IMR-90 (cell line): ENCODE data around the gene GJA5. TPM values are rescaled to one million over a fixed set of nuclear protein-coding genes. Genes with fewer than 3 reads are reported as not detected.

Experiments
- ATAC-seq: fragments of 200-7000 bp; cut with Tn5 transposase; 2 replicates; pipeline ENCODE4 v1.9.1; 2020; ENCODE audit warnings: low read depth, mild to moderate bottlenecking, moderate library complexity
- Bru-seq: library from RNA; stranded (reverse); fragments of 400-500 nt; gene quantifications from one replicate; lab custom pipeline; 2021; lab: Mats Ljungman, UMichigan
- BruChase-seq, 2 experiments: library from RNA; stranded (reverse); fragments of 400-500 nt; gene quantifications; one replicate each; lab custom pipeline; 2021; lab: Mats Ljungman, UMichigan
- BruUV-seq: library from RNA; stranded (reverse); fragments of 400-500 nt; replicated peaks from 2 replicates; lab custom pipeline; 2021; lab: Mats Ljungman, UMichigan
- CTCF ChIA-PET: fragments of 300-600 bp; formaldehyde crosslinking; extraction: SDS; loops from one replicate; lab custom pipeline; 2021; ENCODE audit warnings: antibody characterized with exemption; lab: Yijun Ruan, JAX
- POLR2A ChIA-PET: fragments of 300-600 bp; sonication (Branson Sonifier 250); formaldehyde crosslinking; loops from one replicate; lab custom pipeline; 2022; ENCODE audit warnings: antibody characterized with exemption; ENCODE audit not compliant: unreplicated experiment; lab: Charles Lee
- DNase-seq: peaks from one replicate; pipeline ENCODE4 v3.0.0; 2013
- H2AFZ ChIP-seq: replicated peaks from 2 replicates; pipeline ENCODE3; 2013; ENCODE audit warnings: low read length, mild to moderate bottlenecking; ENCODE audit not compliant: poor library complexity
- H2AK5ac ChIP-seq: 2 replicates; pipeline ENCODE4 v1.6.1; 2013; ENCODE audit warnings: low read depth, low read length, inconsistent platforms
- H2AK9ac ChIP-seq: replicated peaks from 2 replicates; pipeline ENCODE3; 2013; ENCODE audit warnings: mild to moderate bottlenecking, low read depth, low read length, moderate library complexity; ENCODE audit not compliant: poor library complexity
- H2BK120ac ChIP-seq: 2 replicates; pipeline ENCODE4 v1.6.1; 2013; ENCODE audit warnings: low read depth, low read length, inconsistent platforms
- H2BK15ac ChIP-seq: 3 replicates; pipeline ENCODE4 v1.6.1; 2013; ENCODE audit warnings: low read depth, low read length, inconsistent platforms
- H2BK20ac ChIP-seq: 2 replicates; pipeline ENCODE4 v1.6.1; 2013; ENCODE audit warnings: low read depth, mild to moderate bottlenecking, inconsistent platforms, low read length, moderate library complexity
- H2BK5ac ChIP-seq: 2 replicates; pipeline ENCODE4 v1.6.1; 2013; ENCODE audit warnings: mild to moderate bottlenecking, low read depth, low read length, inconsistent platforms; ENCODE audit not compliant: poor library complexity, severe bottlenecking
- H3K14ac ChIP-seq: replicated peaks from 2 replicates; pipeline ENCODE4 v1.6.1; 2013; ENCODE audit warnings: low read depth, low read length, inconsistent platforms
- H3K18ac ChIP-seq: 2 replicates; pipeline ENCODE4 v1.6.1; 2013; ENCODE audit warnings: low read depth, low read length, control low read depth
- H3K23ac ChIP-seq: 2 replicates; pipeline ENCODE4 v1.6.1; 2013; ENCODE audit warnings: low read depth, low read length, inconsistent platforms
- H3K27ac ChIP-seq: 2 replicates; pipeline ENCODE4 v1.5.1; 2013; ENCODE audit warnings: mild to moderate bottlenecking, control low read depth, low read length; ENCODE audit not compliant: insufficient read depth
- H3K27me3 ChIP-seq: 2 replicates; pipeline ENCODE4 v1.6.1; 2013; ENCODE audit warnings: low read length; ENCODE audit not compliant: control insufficient read depth, insufficient read depth
- H3K36me3 ChIP-seq: 2 replicates; pipeline ENCODE4 v1.6.1; 2013; ENCODE audit warnings: low read length, mixed read lengths; ENCODE audit not compliant: control insufficient read depth, insufficient read depth
- H3K4ac ChIP-seq: 2 replicates; pipeline ENCODE4 v1.6.1; 2013; ENCODE audit warnings: low read depth, low read length, inconsistent platforms
- H3K4me1 ChIP-seq: 2 replicates; pipeline ENCODE4 v1.6.1; 2013; ENCODE audit warnings: low read length, mixed read lengths; ENCODE audit not compliant: control insufficient read depth, insufficient read depth
- H3K4me2 ChIP-seq: 2 replicates; pipeline ENCODE4 v1.6.1; 2013; ENCODE audit warnings: low read depth, mild to moderate bottlenecking, control low read depth, low read length, moderate library complexity
- H3K4me3 ChIP-seq: 2 replicates; pipeline ENCODE4 v1.5.1; 2013; ENCODE audit warnings: low read depth, mild to moderate bottlenecking, control low read depth, low read length, moderate library complexity; ENCODE audit not compliant: insufficient read depth
- H3K56ac ChIP-seq: 2 replicates; pipeline ENCODE4 v1.6.1; 2013; ENCODE audit warnings: low read length, inconsistent platforms; ENCODE audit not compliant: insufficient read depth; ENCODE audit errors: extremely low read depth
- H3K79me1 ChIP-seq, 2 experiments: 2 replicates each; pipeline ENCODE4 v1.6.1; 2013; ENCODE audit warnings: low read length in 2 of 2, inconsistent platforms in 1 of 2, low read depth in 1 of 2
- H3K9ac ChIP-seq: 2 replicates; pipeline ENCODE4 v1.6.1; 2013; ENCODE audit warnings: low read depth, low read length, control low read depth
- H3K9me1 ChIP-seq: 2 replicates; pipeline ENCODE4 v1.6.1; 2013; ENCODE audit warnings: low read length, inconsistent platforms; ENCODE audit not compliant: insufficient read depth
- H3K9me3 ChIP-seq: 2 replicates; pipeline ENCODE4 v1.6.1; 2013; ENCODE audit warnings: low read length; ENCODE audit not compliant: control insufficient read depth, insufficient read depth
- H4K20me1 ChIP-seq: 2 replicates; pipeline ENCODE4 v1.6.1; 2013; ENCODE audit warnings: low read length, inconsistent platforms; ENCODE audit not compliant: insufficient read depth
- H4K5ac ChIP-seq: 2 replicates; pipeline ENCODE4 v1.6.1; 2013; ENCODE audit warnings: mild to moderate bottlenecking, low read depth, low read length, control low read depth
- H4K8ac ChIP-seq, 2 experiments: 2 replicates each; pipeline ENCODE4 v1.6.1; 2013; ENCODE audit warnings: low read depth in 2 of 2, low read length in 2 of 2, control low read depth in 1 of 2, inconsistent platforms in 1 of 2
- H4K91ac ChIP-seq: 2 replicates; pipeline ENCODE4 v1.6.1; 2013; ENCODE audit warnings: low read depth, low read length, inconsistent platforms; ENCODE audit not compliant: insufficient read depth
- BHLHE40 ChIP-seq: fragments of 150-350 bp; IDR thresholded peaks from 2 replicates; pipeline ENCODE4 v1.6.1; 2016; ENCODE audit warnings: mild to moderate bottlenecking, low read depth, low read length
- CEBPB ChIP-seq: IDR thresholded peaks from 2 replicates; pipeline ENCODE4 v1.6.1; 2012; ENCODE audit warnings: low read depth, low read length, improper control_type of control experiment
- CHD1 ChIP-seq: IDR thresholded peaks from 2 replicates; pipeline ENCODE4 v1.6.1; 2012; ENCODE audit warnings: low read depth, low read length, improper control_type of control experiment
- CTCF ChIP-seq: conservative IDR thresholded peaks from 2 replicates; pipeline ENCODE4 v1.5.1; 2012; ENCODE audit warnings: mild to moderate bottlenecking, low read depth, low read length, improper control_type of control experiment
- ELK1 ChIP-seq: fragments of 150-350 bp; IDR thresholded peaks from 2 replicates; pipeline ENCODE4 v1.6.1; 2016; ENCODE audit warnings: low read depth, mild to moderate bottlenecking, low read length, moderate library complexity, borderline replicate concordance
- FOS ChIP-seq: fragments of 150-350 bp; IDR thresholded peaks from 2 replicates; pipeline ENCODE4 v1.6.1; 2016; ENCODE audit warnings: low read depth, low read length
- MAZ ChIP-seq: IDR thresholded peaks from 2 replicates; pipeline ENCODE4 v1.6.1; 2012; ENCODE audit warnings: low read depth, mild to moderate bottlenecking, low read length, improper control_type of control experiment, moderate library complexity, borderline replicate concordance
- MXI1 ChIP-seq: IDR thresholded peaks from 2 replicates; pipeline ENCODE4 v1.6.1; 2012; ENCODE audit warnings: low read depth, mild to moderate bottlenecking, low read length, moderate library complexity, borderline replicate concordance
- POLR2A ChIP-seq: IDR thresholded peaks from 2 replicates; pipeline ENCODE4 v1.6.1; 2012; ENCODE audit warnings: mild to moderate bottlenecking, low read depth, low read length
- RAD21 ChIP-seq: IDR thresholded peaks from 2 replicates; pipeline ENCODE4 v1.6.1; 2012; ENCODE audit warnings: low read length, improper control_type of control experiment
- RCOR1 ChIP-seq: IDR thresholded peaks from 2 replicates; pipeline ENCODE4 v1.6.1; 2012; ENCODE audit warnings: mild to moderate bottlenecking, low read length, improper control_type of control experiment; ENCODE audit not compliant: insufficient replicate concordance
- RFX5 ChIP-seq: IDR thresholded peaks from 2 replicates; pipeline ENCODE4 v1.8.0; 2012; ENCODE audit warnings: low read depth, mild to moderate bottlenecking, low read length, moderate library complexity
- USF2 ChIP-seq: fragments of 150-350 bp; IDR thresholded peaks from 2 replicates; pipeline ENCODE4 v1.6.1; 2017; ENCODE audit warnings: mild to moderate bottlenecking, antibody characterized with exemption, low read length, low read depth
- WGBS, 2 experiments: methylation state at CpG; one replicate each; pipeline versions ENCODE4 v1.1.5 to v1.1.7; 2013; ENCODE audit warnings: missing lambda C conversion rate in 2 of 2; ENCODE audit not compliant: insufficient read length in 1 of 2; ENCODE audit errors: extremely low coverage in 2 of 2; 5-methylcytosine and 5-hydroxymethylcytosine counted together
- dilution Hi-C: fragments of 300-500 bp; cut with HindIII; formaldehyde crosslinking; loops from one replicate; pipeline ENCODE4 v1.14.3; 2018; ENCODE audit warnings: low sequenced_read_pairs; ENCODE audit not compliant: unreplicated experiment
- in situ Hi-C: fragments of 300-500 bp; cut with MboI; formaldehyde crosslinking; loops from 3 replicates; pipeline ENCODE4 v1.14.3; 2019; ENCODE audit warnings: low sequenced_read_pairs, inconsistent platforms, mixed read lengths
- intact Hi-C: fragments of 100-400 bp; cut with micrococcal nuclease; formaldehyde crosslinking; loops from 2 replicates; pipeline ENCODE4 v1.10.0; 2022
- long read RNA-seq: library from polyadenylated mRNA; unstranded; transcript quantifications from one replicate; pipeline ENCODE4 v2.0.0, GENCODE V29; 2021; ENCODE audit not compliant: unreplicated experiment
- polyA plus RNA-seq, 3 experiments: library from polyadenylated mRNA; depleted of rRNA; stranded (reverse); fragments of >200 nt; gene quantifications; 2 replicates each; pipeline ENCODE4 v1.2.3, GENCODE V29; 2012; ENCODE audit warnings: low replicate concordance in 1 of 3
- total RNA-seq: library from RNA; depleted of rRNA; stranded (reverse); fragments of >200 nt; gene quantifications from 2 replicates; pipeline ENCODE4 v1.2.3, GENCODE V29; 2012; rRNA removed

The GJA5 gene
- total RNA-seq (not detected in 2 replicates), polyA plus RNA-seq (2012; rRNA removed) (0.07 TPM in 1 of 2 replicates, not detected in the other), Bru-seq, nascent RNA (not detected), BruChase-seq, experiment 1, labeled RNA remaining after a 6-hour chase (not detected), BruChase-seq, experiment 2, labeled RNA remaining after a 2-hour chase (not detected)
- 0.02 TPM in 2 replicates for polyA plus RNA-seq (2012; cell fraction: cytosol; rRNA removed)
- polyA plus RNA-seq (2012; cell fraction: nucleus; rRNA removed; ENCODE audit: low replicate concordance) = 0.01 TPM in 1 of 2 replicates, not detected in the other
- long read RNA-seq = 0 reads

GRCh38 chr1:147760481-147761260 lies at the start of gene GJA5:
Gene GJA5 (minus strand): TSS chr1:147760602. CDS start chr1:147759238, 1,364 bp downstream.
- in situ Hi-C loops = no loop called here
- no peak within 1 kb of the TSS for H3K4me3 ChIP-seq
- no peaks in the 10 kb centered on the region for H3K9me3 ChIP-seq
- H3K4me1 ChIP-seq = no peaks in the 10 kb centered on the region
- no peak within 1 kb of the TSS for H3K27ac ChIP-seq
- CTCF ChIA-PET = no interaction called here
- no CpG with 5 or more reads among the region's 7 CpGs for WGBS, 2 experiments
- H3K14ac ChIP-seq = no peak within 1 kb of the TSS
- H4K8ac ChIP-seq = no peak within 1 kb of the TSS
- H3K4me2 ChIP-seq = no peak within 1 kb of the TSS
- no peak within 1 kb of the TSS for H4K5ac ChIP-seq
- dilution Hi-C loops = no loop called here
- intact Hi-C loops = no loop called here
- H3K56ac ChIP-seq = no peak within 1 kb of the TSS
- no peaks in the 10 kb centered on the region for H3K9me1 ChIP-seq
- no peak within 1 kb of the TSS for H4K91ac ChIP-seq
- H3K23ac ChIP-seq = no peak within 1 kb of the TSS
- H2BK5ac ChIP-seq = no peak within 1 kb of the TSS
- H2AFZ ChIP-seq = no peak within 1 kb of the TSS
- no peak within 1 kb of the TSS for H2BK15ac ChIP-seq
- no peak within 1 kb of the TSS for H3K4ac ChIP-seq
- no peak within 1 kb of the TSS for H3K18ac ChIP-seq
- no TSS peak for BruUV-seq
- H2AK9ac ChIP-seq = no peak within 1 kb of the TSS
- no peaks in the 10 kb centered on the region for H4K20me1 ChIP-seq
- H2AK5ac ChIP-seq = no peak within 1 kb of the TSS
- no peaks in the 10 kb centered on the region for H3K27me3 ChIP-seq
- POLR2A ChIA-PET = no interaction called here
- no peak for DNase-seq
- ATAC-seq = no peak
- TF ChIP-seq POLR2A (no peak), MAZ (no peak), RCOR1 (no peak), RAD21 (no peak), BHLHE40 (no peak), RFX5 (no peak), MXI1 (no peak), FOS (no peak), CTCF (no peak), USF2 (no peak), CEBPB (no peak), ELK1 (no peak), CHD1 (no peak)
- H3K79me1 ChIP-seq = no peaks in the 10 kb centered on the region
- no peaks in the 10 kb centered on the region for H3K36me3 ChIP-seq
- no peak within 1 kb of the TSS for H3K9ac ChIP-seq
- no peak within 1 kb of the TSS for H2BK20ac ChIP-seq
- no peak within 1 kb of the TSS for H2BK120ac ChIP-seq
